Measurements from ENCODE around the gene RNF207. TPM values are rescaled to one million over a fixed set of nuclear protein-coding genes. Genes with fewer than 3 reads are reported as not detected.

The RNF207 gene
- polyA plus RNA-seq, 3 donors = 19.5 to 40.4 (median 39.7) TPM

GRCh38 chr1:6247651-6248050, 41.7 kb downstream of the RNF207 start:
- no peak for DNase-seq

- no peak for DNase-seq
Measured at GRCh38 chr1:6248161-6248776, 42.4 kb downstream of the RNF207 start.

DNA sequence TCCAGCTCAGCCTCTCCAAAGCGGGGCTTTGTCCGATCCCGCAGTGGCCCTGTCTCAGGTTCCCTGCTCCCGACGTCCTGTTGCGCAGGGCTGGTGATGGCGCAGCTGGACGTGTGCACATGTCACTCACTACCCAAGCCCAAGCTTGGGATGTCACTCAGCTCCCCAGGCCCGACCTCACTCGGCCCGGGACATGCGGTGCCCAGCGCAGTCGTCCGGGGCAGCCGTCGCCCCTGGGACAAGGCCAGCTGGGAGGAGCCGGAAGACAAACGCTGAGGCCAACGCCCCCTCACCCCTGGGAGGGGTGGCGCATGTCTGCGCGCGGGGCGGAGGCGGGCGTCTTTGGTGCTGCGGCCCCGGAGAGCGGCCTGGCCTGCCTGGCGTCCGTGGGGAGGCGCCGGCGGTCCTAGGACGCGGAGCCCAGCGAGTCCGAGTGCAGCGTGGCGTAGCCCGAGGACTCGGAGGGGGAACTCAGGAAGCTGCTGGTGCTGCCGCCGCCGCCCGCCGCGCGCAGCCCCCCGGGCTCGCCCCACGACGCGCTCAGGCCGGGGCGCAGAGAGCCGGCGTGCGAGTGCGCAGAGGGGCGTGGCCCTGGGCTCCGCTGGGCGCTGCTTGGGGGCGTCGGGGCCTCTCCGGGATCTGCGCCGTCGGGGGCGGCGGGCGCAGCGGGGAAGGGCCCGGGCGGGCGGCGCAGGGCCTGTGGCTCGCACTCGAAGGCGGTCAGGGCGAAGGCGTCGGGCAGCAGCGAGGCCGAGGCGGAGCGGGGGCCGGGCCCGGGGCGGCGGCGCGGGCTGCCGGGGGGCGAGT, 43.2 kb downstream of the RNF207 start:
- DNase-seq = no peak

DNA sequence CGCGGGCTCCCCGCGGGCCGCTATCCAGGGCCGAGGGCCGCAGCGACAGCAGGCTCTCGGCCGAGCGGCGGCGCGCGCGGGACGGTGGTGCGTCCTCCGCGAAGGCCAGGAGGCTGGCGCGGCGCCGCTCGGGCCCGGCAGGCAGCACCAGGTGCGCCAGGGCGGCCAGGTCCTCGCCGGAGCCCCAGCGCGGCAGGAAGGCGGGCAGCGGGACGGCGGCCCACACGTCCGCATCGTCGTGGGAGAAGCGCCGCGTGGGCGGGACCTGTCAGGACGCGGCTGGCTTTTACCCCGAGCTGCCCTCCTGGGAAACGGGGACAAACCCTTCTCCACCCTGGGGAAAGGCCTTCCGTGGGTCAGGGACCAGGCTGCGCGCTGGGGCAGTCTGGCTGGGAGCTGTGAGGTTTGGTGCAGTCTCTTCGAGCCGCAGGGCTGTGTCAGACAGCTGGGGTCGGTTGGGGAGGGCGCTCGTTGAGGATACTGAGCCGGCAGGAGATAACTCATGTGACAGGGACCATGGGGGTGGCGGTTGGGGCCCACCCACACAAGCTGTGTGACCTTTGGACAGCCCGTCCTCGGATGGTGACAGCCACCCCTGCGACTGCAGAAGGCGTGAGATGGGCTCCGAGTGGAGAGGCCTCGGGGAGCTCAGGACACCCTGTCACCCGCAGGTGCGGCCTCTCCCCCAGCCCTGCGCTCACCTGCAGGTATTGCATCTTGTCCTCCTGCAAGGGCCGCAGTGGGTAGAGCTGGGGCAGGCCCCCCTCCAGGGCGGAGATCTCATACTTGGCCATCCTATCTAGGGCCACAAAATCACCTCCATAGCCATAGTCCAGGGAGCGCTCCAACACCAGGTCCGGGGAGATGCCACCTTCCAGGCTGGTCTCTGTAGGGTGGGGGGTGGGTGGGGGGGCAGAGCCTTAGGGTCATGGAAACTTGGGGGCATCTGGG, 44.1 kb downstream of the RNF207 start:
- no peak for DNase-seq

GRCh38 chr1:6251233-6251632, 45.3 kb downstream of the RNF207 start:
- no peak for DNase-seq

- no peak for DNase-seq
Measured at GRCh38 chr1:6251681-6252373, 45.9 kb downstream of the RNF207 start.

DNA sequence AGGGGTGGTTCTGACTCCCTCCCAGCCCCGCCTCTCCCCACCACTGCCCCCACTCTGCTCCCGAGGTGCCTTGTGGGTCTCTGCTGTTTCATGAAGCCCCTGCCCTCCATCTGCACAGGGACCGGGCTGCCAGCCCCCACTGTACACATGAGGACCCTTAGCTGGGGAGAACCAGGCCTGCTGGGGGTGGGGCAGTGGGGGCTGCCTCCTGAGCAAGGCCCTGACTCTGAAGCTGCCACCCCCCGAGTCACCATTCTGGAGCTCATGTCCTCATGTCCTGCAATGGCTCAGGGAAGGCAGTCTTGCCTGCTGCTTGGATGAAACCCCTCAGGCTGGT, 46.4 kb downstream of the RNF207 start:
- DNase-seq = no peak

GRCh38 chr1:6253380-6253779, 47.5 kb downstream of the RNF207 start:
- DNase-seq = no peak

DNA sequence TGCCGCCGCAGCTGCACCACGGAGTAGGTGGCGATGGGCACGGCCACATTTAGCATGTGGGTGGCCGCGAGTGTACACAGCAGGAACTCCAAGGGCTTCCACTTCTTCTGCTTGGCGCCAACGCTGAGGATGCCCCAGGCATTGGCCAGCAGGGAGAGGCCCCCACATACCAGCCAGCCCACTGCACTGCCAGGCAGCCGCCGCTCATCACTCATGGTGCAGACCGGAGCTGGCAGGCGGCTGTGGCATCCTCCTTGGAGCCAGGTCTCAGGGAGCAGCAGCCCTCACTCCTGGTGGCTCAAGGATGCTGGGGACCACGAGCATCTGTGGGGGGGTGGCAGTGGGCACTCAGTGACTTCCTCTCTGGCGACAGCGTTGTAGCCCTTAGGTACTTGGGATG, 48.8 kb downstream of the RNF207 start:
- no peak for DNase-seq

DNA sequence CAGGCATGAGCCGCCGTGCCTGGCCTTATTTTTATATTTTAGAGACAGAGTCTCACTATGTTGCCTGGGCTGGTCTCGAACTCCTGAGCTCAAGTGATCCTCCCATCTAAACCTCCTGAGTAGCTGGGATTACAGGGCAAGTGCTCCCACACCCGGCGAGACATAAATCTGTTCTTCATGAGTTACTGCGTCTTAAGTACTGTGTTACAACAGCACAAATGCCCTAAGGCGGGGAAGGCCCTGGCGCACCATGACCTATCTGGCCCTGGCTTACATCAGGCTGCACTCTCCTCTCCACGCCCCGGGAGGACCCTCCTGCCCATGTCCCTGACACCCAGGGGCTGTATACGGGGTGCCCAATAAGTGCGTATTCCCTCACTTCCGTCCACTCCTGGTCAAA, 50.7 kb downstream of the RNF207 start:
- DNase-seq = no peak

- DNase-seq = no peak
Measured at GRCh38 chr1:6257541-6258069, 51.7 kb downstream of the RNF207 start.

DNA sequence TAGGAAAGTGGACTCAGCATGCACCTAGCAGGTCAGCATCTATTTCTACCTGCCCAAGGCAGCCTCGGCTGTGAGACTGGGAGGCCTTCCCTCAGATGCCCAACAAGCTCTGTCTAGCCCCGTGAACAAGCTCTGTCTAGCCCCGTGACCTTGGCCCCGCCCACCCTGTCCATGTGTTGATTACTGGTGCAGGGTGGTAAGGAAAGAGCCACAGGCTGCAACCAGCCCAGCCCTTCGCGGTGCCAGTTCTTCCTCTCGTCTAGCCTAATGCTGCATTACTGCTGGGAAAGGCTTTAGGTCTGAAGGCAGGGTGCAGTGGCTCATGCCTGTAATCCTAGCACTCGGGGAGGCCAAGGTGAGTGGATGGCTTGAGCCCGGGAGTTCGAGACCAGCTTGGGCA, 52.8 kb downstream of the RNF207 start:
- DNase-seq = no peak

- no peak for DNase-seq
Measured at GRCh38 chr1:6259491-6260362, 53.8 kb downstream of the RNF207 start.

DNA sequence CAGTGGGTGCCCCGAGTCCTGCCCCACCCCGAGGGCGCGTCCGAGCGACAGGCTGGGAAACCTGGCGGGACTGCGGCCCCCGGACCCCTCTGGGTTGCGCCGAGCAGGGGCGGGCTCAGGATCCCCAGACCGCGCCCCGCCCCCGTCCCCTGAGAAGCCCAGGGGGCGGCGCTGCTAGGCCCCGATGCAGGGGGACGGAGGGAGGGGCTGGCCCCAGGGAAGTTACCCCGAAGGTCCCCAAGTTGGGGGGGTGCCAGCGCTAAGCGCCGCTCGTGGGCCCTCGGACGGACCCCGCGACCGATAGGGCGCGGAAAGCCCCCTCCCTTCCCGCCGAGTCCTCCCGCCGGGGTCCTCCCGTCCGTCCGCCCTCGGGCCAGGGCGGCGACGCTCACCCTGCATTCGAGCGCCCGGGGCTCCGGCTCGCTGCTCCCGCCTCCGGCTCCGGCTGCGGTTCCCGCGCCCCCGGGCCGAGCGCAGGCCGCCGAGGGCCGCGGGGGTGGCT, 54.6 kb downstream of the RNF207 start:
- DNase-seq = no peak

DNA sequence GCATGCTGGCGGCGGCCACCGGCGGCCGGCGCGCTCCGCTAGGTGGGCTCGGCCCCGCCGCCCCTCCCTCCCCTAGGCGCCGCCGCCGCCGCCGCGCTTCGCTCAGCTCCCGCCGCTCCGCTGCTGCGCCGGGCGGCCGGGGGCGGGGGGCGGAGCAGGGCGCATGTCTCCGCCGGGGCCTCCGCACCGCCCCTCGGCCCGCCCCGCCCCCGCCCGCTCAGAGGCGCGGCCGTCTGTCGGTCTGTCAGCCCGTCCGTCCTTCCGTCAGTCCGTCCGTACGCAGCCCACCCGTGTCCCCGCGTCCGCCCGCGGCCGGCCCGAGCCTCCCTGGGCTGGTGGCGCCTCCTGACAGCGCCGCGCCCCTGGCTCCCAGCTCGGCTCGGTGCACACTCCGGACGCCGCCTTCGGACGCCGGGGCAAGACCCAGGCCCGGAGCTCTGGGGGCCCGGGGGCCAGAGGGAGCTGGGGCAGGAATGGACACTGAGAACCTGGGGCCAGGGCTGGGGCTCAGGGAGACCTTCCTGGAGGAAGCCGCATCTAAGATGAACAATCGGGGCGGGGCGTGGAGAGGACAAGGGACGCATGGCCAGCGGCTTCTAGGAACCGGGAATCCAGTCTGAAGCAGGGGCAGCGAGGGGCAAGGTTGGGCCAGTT, 55.2 kb downstream of the RNF207 start, which contains the start of gene GPR153:
GPR153 (minus strand) TSS at position 138 of the 654 bp plus-strand sequence. CDS start 6,193 bp downstream, outside the sequence.
- DNase-seq = no peak

DNA sequence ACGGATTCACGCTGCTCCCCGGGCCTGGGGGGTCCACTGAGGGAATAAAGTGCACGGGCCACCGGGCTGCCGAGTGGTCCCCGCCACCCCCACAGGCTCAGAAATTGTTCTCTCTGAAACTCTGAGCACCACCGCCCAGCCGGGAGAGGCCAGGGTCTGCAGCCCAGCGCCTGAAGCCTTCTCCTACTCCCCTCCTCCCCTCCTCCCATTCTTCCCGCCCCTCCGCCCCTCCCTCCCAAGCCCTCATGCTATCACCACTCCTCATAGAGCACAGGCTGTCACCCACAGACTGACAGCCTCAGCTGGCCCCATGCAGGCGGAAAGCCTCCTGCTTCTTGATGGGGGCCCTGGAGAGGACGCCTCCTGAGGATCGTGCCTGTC, 55.7 kb downstream of the RNF207 start:
- DNase-seq = no peak

GRCh38 chr1:6262555-6263420, 56.9 kb downstream of the RNF207 start:
- DNase-seq = peak; percentile 72

DNA sequence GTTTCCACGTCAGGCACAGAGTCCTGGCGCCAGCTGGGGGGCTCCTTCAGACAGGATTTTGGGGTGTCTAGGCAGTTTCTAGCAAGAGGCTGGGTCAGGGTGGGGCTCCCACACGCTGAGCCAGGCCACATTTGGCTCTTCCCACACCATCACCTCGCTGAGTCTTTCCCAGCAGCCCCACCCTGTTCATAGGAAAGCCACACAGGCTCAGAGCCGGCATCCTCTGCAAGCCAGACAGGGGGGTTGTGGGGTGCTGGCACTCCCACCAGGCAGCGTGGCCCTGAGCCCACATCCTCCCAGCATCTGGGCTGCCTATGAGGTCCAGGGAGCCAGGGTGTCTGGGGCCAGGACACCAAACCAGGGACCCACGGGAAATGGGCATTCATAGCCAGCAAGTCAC, 57.8 kb downstream of the RNF207 start:
- no peak for DNase-seq

DNA sequence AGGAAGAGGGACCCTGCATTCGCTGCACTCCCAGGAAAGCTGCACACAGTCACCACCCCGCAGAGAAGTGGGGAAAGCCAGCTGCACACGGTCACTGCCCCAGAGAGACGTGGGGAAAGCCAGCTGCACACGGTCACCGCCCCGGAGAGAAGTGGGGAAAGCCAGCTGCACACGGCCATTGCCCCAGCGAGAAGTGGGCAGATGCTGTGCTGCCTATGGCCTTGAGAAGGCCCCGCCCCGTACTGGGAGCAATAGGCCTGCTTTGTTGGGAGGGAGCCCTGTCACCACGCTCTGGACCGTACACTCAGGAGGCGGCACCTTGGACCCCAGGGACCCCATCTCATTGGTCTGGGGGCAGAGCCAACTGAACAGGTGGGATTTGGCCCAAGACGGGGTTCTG, 59.2 kb downstream of the RNF207 start:
- no peak for DNase-seq

Data from renal pelvis (tissue), 4 donors.